GM12878 (cell line): ENCODE measurements around the gene SLC38A5. TPM values are rescaled to one million over a fixed set of nuclear protein-coding genes. Genes with fewer than 3 reads are reported as not detected.

Source experiments
- ATAC-seq: fragments of 200-7000 bp; cut with Tn5 transposase; 3 replicates; pipeline ENCODE4 v1.9.1; 2020; ENCODE audit warnings: mild to moderate bottlenecking, moderate library complexity
- BruUV-seq: library from RNA; stranded (reverse); fragments of 400-500 nt; replicated peaks from 2 replicates; lab custom pipeline; 2021; lab: Mats Ljungman, UMichigan
- CTCF ChIA-PET: fragments of 300-600 bp; sonication (Branson Sonifier 250); formaldehyde crosslinking; extraction: SDS; loops from one replicate; lab custom pipeline; 2021; ENCODE audit warnings: inconsistent platforms; lab: Yijun Ruan, JAX
- POLR2A ChIA-PET: fragments of 350-600 bp; formaldehyde crosslinking; extraction: SDS; loops from one replicate; lab custom pipeline; 2021; ENCODE audit warnings: inconsistent platforms; lab: Charles Lee
- RAD21 ChIA-PET: fragments of 300-600 bp; sonication (Branson Sonifier 250); formaldehyde crosslinking; loops from one replicate; lab custom pipeline; 2023; ENCODE audit warnings: antibody characterized with exemption; ENCODE audit not compliant: unreplicated experiment; lab: Charles Lee
- SMC1A ChIA-PET: fragments of 300-600 bp; sonication (Branson Sonifier 250); formaldehyde crosslinking; loops from one replicate; lab custom pipeline; 2023; ENCODE audit not compliant: unreplicated experiment, uncharacterized antibody; lab: Charles Lee
- DNase-seq: peaks from one replicate; pipeline ENCODE4 v3.0.0-alpha.2; 2011; ENCODE audit warnings: low read depth, low spot score
- FAIRE-seq: peaks from 3 replicates; lab custom pipeline; 2011; peaks lifted over from hg19 to GRCh38; lab: Jason Lieb, UNC
- H2AFZ ChIP-seq: 2 replicates; pipeline ENCODE4 v1.6.0; 2011; ENCODE audit warnings: low read depth, low read length, control low read depth; ENCODE audit not compliant: control insufficient read depth
- H3K27ac ChIP-seq: 2 replicates; pipeline ENCODE4 v1.5.1; 2011; ENCODE audit warnings: control low read depth; ENCODE audit not compliant: control insufficient read depth, insufficient read depth
- H3K27me3 ChIP-seq, 2 experiments: replicated peaks in 1 of 2; 2 replicates each; pipeline versions ENCODE4 v1.6.0 to v1.6.1; 2011; ENCODE audit warnings: low read length in 1 of 2; ENCODE audit not compliant: control insufficient read depth in 2 of 2, insufficient read depth in 2 of 2
- H3K36me3 ChIP-seq, 2 experiments: 2 replicates each; pipeline ENCODE4 v1.5.1; 2011; ENCODE audit warnings: low read length in 1 of 2; ENCODE audit not compliant: control insufficient read depth in 2 of 2, insufficient read depth in 2 of 2
- H3K4me1 ChIP-seq: 2 replicates; pipeline ENCODE4 v1.6.1; 2011; ENCODE audit warnings: mild to moderate bottlenecking, low read length, moderate library complexity, mixed read lengths; ENCODE audit not compliant: control insufficient read depth, insufficient read depth
- H3K4me2 ChIP-seq: 2 replicates; pipeline ENCODE4 v1.6.0; 2011; ENCODE audit warnings: control low read depth; ENCODE audit not compliant: control insufficient read depth, insufficient read depth
- H3K4me3 ChIP-seq: fragments of 200-600 bp; sonication (generic); 2 replicates; pipeline ENCODE4 v1.5.1; 2016
- H3K79me2 ChIP-seq: 2 replicates; pipeline ENCODE4 v1.6.0; 2011; ENCODE audit warnings: low read length; ENCODE audit not compliant: control insufficient read depth, insufficient read depth
- H3K9ac ChIP-seq: 2 replicates; pipeline ENCODE4 v1.8.0; 2011; ENCODE audit warnings: low read length, control low read depth, mixed read lengths; ENCODE audit not compliant: control insufficient read depth, insufficient read depth
- H3K9me3 ChIP-seq: replicated peaks from 3 replicates; pipeline ENCODE4 v1.5.1; 2011; ENCODE audit warnings: mild to moderate bottlenecking, low read length; ENCODE audit not compliant: control insufficient read depth, insufficient read depth
- H4K20me1 ChIP-seq: 2 replicates; pipeline ENCODE4 v1.6.0; 2011; ENCODE audit not compliant: control insufficient read depth, insufficient read depth
- CHD1 ChIP-seq: IDR thresholded peaks from 2 replicates; pipeline ENCODE4 v1.6.1; 2012; ENCODE audit warnings: low read depth, low read length, improper control_type of control experiment
- EGR1 ChIP-seq, 2 experiments: IDR thresholded peaks; 1 replicate in 1 of 2; 2 replicates in 1 of 2; pipeline ENCODE4 v1.6.1; 2011 to 2012; ENCODE audit warnings: low read depth in 2 of 2, low read length in 2 of 2, borderline replicate concordance in 1 of 2, mild to moderate bottlenecking in 1 of 2, moderate library complexity in 1 of 2
- HDAC2 ChIP-seq: fragments of 200-600 bp; sonication (generic); IDR thresholded peaks from 2 replicates; pipeline ENCODE4 v1.6.1; 2017
- KAT2A ChIP-seq: conservative IDR thresholded peaks from 2 replicates; pipeline ENCODE4 v1.6.1; 2011; ENCODE audit warnings: low read depth, low read length; ENCODE audit not compliant: control insufficient read depth
- KLF5 ChIP-seq: fragments of 450-650 bp; IDR thresholded peaks from 2 replicates; pipeline ENCODE4 v1.6.1; 2014; ENCODE audit warnings: mild to moderate bottlenecking; ENCODE audit not compliant: partially characterized antibody
- MEF2B ChIP-seq: fragments of 450-650 bp; IDR thresholded peaks from 2 replicates; pipeline ENCODE4 v1.6.1; 2018; ENCODE audit warnings: mild to moderate bottlenecking, moderate library complexity; ENCODE audit not compliant: partially characterized antibody, poor library complexity, severe bottlenecking
- MYB ChIP-seq: fragments of 150-350 bp; IDR thresholded peaks from 2 replicates; pipeline ENCODE4 v1.6.1; 2014; ENCODE audit warnings: mild to moderate bottlenecking, low read depth, low read length, borderline replicate concordance
- NR2F1 ChIP-seq: fragments of 450-650 bp; conservative IDR thresholded peaks from 2 replicates; pipeline ENCODE4 v1.6.1; 2017; ENCODE audit warnings: mild to moderate bottlenecking
- POLR2AphosphoS2 ChIP-seq: IDR thresholded peaks from 2 replicates; pipeline ENCODE4 v1.6.1; 2011; ENCODE audit warnings: low read depth, mild to moderate bottlenecking, low read length, improper control_type of control experiment, moderate library complexity
- SMAD5 ChIP-seq: IDR thresholded peaks from 2 replicates; pipeline ENCODE4 v1.6.1; 2016; ENCODE audit warnings: antibody characterized with exemption, low read depth
- SUPT20H ChIP-seq: IDR thresholded peaks from 2 replicates; pipeline ENCODE4 v1.6.1; 2011; ENCODE audit warnings: low read depth, mild to moderate bottlenecking, low read length, moderate library complexity, borderline replicate concordance; ENCODE audit not compliant: control insufficient read depth
- TARDBP ChIP-seq: IDR thresholded peaks from 2 replicates; pipeline ENCODE4 v1.6.1; 2016; ENCODE audit warnings: borderline replicate concordance
- TCF12 ChIP-seq: IDR thresholded peaks from 2 replicates; pipeline ENCODE4 v1.6.1; 2011; ENCODE audit warnings: low read depth, mild to moderate bottlenecking, low read length
- ZSCAN29 ChIP-seq: fragments of 450-650 bp; IDR thresholded peaks from 2 replicates; pipeline ENCODE4 v1.6.1; 2017; ENCODE audit warnings: mild to moderate bottlenecking, moderate library complexity
- WGBS: methylation state at CpG from one replicate; pipeline ENCODE4 v1.1.6; 2016; ENCODE audit warnings: low lambda C conversion rate; ENCODE audit not compliant: insufficient replicate concordance, insufficient coverage; ENCODE audit errors: missing lambda C conversion rate; 5-methylcytosine and 5-hydroxymethylcytosine counted together
- in situ Hi-C: fragments of 300-500 bp; cut with MboI; formaldehyde crosslinking; loops from 9 replicates; pipeline ENCODE4 v1.14.3; 2018; ENCODE audit warnings: mixed read lengths
- intact Hi-C: fragments of 100-400 bp; cut with micrococcal nuclease; formaldehyde crosslinking; loops from one replicate; pipeline ENCODE4 v1.14.2; 2022; ENCODE audit not compliant: unreplicated experiment
- polyA plus RNA-seq, 11 experiments: library from polyadenylated mRNA; depleted of rRNA in 4 of 11; unstranded in 6 of 11; stranded (reverse) in 5 of 11; fragments of >200 nt; fragmentation: Nextera tagmentation in 4 of 11; fragmentation: Illumina TruSeq in 1 of 11; extraction: Ambion mirVana in 4 of 11; extraction: Trizol in 1 of 11; gene quantifications; 1 replicate in 1 of 11; 2 replicates in 10 of 11; pipeline versions ENCODE4 v1.2.1 to v1.2.3, GENCODE V29; 2011 to 2016; ENCODE audit warnings: inconsistent platforms in 2 of 11, missing spikeins in 2 of 11, low read depth in 1 of 11
- total RNA-seq, 4 experiments: library from RNA; depleted of rRNA in 3 of 4; stranded (reverse); fragments of >200 nt in 3 of 4; fragmentation: Illumina TruSeq in 1 of 4; extraction: Trizol in 1 of 4; gene quantifications; 2 replicates each; pipeline versions ENCODE4 v1.2.1 to v1.2.3, GENCODE V29; 2013 to 2021
- TF ChIP-seq, protein P1 (sequence below): IDR thresholded peaks from 2 replicates; pipeline ENCODE4 v1.6.1; 2011; ENCODE audit warnings: low read depth, mild to moderate bottlenecking, low read length, moderate library complexity, borderline replicate concordance; ENCODE audit errors: extremely low read depth
- TF ChIP-seq, protein P2 (sequence below): IDR thresholded peaks from 2 replicates; pipeline ENCODE4 v1.6.1; 2012; ENCODE audit warnings: low read length, inconsistent platforms
- TF ChIP-seq, protein P3 (sequence below): IDR thresholded peaks from 2 replicates; pipeline ENCODE4 v1.6.1; 2012; ENCODE audit warnings: improper control_type of control experiment, low read depth, low read length; ENCODE audit not compliant: insufficient replicate concordance

SLC38A5 gene
- total and polyA plus RNA-seq, 10 of the 15 experiments (the other 5 are each of a cell fraction or from before 2014, with no cell fraction given): 4.2 to 108 (median 70.6) TPM

GRCh38 chrX:48513670-48514069 lies 43.6 kb upstream of the SLC38A5 start:
- H3K27ac ChIP-seq: no peak overlapping the region
- H3K4me2 ChIP-seq: no peak overlapping the region
- FAIRE-seq: no peak
- no peaks in the 10 kb centered on the region for H3K36me3 ChIP-seq
- intact Hi-C loops (no loop called here), in situ Hi-C loops (no loop called here)
- H3K9ac ChIP-seq: no peak overlapping the region
- no TSS peak for BruUV-seq
- no peak for ATAC-seq
- no peaks in the 10 kb centered on the region for H3K4me1 ChIP-seq
- H3K9me3 ChIP-seq: no peaks in the 10 kb centered on the region
- ChIA-PET SMC1A (interaction anchor here (0.6 kb wide), 1 partner anchor 17 kb away, joined by 3 read pairs; no protein-coding TSS in a partner anchor), POLR2A (no interaction called here), CTCF (interaction anchor here (0.9 kb wide), 1 partner anchor 26 kb away, joined by 3 read pairs; the partner anchor contains the start of gene TBC1D25), RAD21 (no interaction called here)
- WGBS: 60% methylated on average over 4 of the region's 4 CpGs
- no peak overlapping the region for H2AFZ ChIP-seq
- no peaks in the 10 kb centered on the region for H4K20me1 ChIP-seq
- TF ChIP-seq KAT2A: no peak
- TF ChIP-seq, protein P1, sequence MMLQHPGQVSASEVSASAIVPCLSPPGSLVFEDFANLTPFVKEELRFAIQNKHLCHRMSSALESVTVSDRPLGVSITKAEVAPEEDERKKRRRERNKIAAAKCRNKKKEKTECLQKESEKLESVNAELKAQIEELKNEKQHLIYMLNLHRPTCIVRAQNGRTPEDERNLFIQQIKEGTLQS: no peak
- no peak for TF ChIP-seq TCF12
- TF ChIP-seq TARDBP: no peak
- no peak for TF ChIP-seq MYB
- TF ChIP-seq KLF5: no peak
- TF ChIP-seq MEF2B: no peak
- TF ChIP-seq, protein P2, sequence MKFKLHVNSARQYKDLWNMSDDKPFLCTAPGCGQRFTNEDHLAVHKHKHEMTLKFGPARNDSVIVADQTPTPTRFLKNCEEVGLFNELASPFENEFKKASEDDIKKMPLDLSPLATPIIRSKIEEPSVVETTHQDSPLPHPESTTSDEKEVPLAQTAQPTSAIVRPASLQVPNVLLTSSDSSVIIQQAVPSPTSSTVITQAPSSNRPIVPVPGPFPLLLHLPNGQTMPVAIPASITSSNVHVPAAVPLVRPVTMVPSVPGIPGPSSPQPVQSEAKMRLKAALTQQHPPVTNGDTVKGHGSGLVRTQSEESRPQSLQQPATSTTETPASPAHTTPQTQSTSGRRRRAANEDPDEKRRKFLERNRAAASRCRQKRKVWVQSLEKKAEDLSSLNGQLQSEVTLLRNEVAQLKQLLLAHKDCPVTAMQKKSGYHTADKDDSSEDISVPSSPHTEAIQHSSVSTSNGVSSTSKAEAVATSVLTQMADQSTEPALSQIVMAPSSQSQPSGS: no peak
- TF ChIP-seq SMAD5: no peak
- TF ChIP-seq, protein P3, sequence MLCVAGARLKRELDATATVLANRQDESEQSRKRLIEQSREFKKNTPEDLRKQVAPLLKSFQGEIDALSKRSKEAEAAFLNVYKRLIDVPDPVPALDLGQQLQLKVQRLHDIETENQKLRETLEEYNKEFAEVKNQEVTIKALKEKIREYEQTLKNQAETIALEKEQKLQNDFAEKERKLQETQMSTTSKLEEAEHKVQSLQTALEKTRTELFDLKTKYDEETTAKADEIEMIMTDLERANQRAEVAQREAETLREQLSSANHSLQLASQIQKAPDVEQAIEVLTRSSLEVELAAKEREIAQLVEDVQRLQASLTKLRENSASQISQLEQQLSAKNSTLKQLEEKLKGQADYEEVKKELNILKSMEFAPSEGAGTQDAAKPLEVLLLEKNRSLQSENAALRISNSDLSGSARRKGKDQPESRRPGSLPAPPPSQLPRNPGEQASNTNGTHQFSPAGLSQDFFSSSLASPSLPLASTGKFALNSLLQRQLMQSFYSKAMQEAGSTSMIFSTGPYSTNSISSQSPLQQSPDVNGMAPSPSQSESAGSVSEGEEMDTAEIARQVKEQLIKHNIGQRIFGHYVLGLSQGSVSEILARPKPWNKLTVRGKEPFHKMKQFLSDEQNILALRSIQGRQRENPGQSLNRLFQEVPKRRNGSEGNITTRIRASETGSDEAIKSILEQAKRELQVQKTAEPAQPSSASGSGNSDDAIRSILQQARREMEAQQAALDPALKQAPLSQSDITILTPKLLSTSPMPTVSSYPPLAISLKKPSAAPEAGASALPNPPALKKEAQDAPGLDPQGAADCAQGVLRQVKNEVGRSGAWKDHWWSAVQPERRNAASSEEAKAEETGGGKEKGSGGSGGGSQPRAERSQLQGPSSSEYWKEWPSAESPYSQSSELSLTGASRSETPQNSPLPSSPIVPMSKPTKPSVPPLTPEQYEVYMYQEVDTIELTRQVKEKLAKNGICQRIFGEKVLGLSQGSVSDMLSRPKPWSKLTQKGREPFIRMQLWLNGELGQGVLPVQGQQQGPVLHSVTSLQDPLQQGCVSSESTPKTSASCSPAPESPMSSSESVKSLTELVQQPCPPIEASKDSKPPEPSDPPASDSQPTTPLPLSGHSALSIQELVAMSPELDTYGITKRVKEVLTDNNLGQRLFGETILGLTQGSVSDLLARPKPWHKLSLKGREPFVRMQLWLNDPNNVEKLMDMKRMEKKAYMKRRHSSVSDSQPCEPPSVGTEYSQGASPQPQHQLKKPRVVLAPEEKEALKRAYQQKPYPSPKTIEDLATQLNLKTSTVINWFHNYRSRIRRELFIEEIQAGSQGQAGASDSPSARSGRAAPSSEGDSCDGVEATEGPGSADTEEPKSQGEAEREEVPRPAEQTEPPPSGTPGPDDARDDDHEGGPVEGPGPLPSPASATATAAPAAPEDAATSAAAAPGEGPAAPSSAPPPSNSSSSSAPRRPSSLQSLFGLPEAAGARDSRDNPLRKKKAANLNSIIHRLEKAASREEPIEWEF: no peak
- TF ChIP-seq HDAC2: no peak
- no peak for TF ChIP-seq POLR2AphosphoS2
- no peak for TF ChIP-seq NR2F1
- TF ChIP-seq SUPT20H: no peak
- no peak for TF ChIP-seq ZSCAN29
- TF ChIP-seq CHD1: no peak
- no peak for TF ChIP-seq EGR1 (IDR thresholded peaks at IDR 0.05; ENCODE audit: borderline replicate concordance in 1 of 2, low read depth in 2 of 2, low read length in 2 of 2)
- DNase-seq: no peak
- H3K79me2 ChIP-seq: no peaks in the 10 kb centered on the region
- no peaks in the 10 kb centered on the region for H3K27me3 ChIP-seq
- H3K4me3 ChIP-seq: no peak overlapping the region
